ENCODE measurements around the gene ASTN2.
"Not testable (repeated sequence)": the region's sequence is repeated elsewhere in the genome, so short reads cannot be mapped to it uniquely, and the experiment has no call there.

ASTN2 gene

GRCh38 chr9:116694785-116695291 lies 720.0 kb downstream of the ASTN2 start:
- no peak for DNase-seq (ENCODE audit: low read depth)

- DNase-seq (ENCODE audit: low read depth) = no peak
Observed at GRCh38 chr9:116693233-116693731, 721.6 kb downstream of the ASTN2 start.

- no peak for DNase-seq (ENCODE audit: low read depth)
Observed at GRCh38 chr9:116692616-116693015, 722.2 kb downstream of the ASTN2 start.

GRCh38 chr9:116691607-116692006 lies 723.2 kb downstream of the ASTN2 start:
- DNase-seq (ENCODE audit: low read depth) = no peak

- not testable (repeated sequence) for DNase-seq (ENCODE audit: low read depth)
Observed at GRCh38 chr9:116690805-116691204, 724.1 kb downstream of the ASTN2 start.

- DNase-seq (ENCODE audit: low read depth) = no peak
Observed at GRCh38 chr9:116689486-116690032, 725.3 kb downstream of the ASTN2 start.

- DNase-seq (ENCODE audit: low read depth) = no peak
Observed at GRCh38 chr9:116688806-116689485, 725.9 kb downstream of the ASTN2 start.

GRCh38 chr9:116687754-116688135 lies 727.1 kb downstream of the ASTN2 start:
- DNase-seq (ENCODE audit: low read depth) = no peak

- DNase-seq (ENCODE audit: low read depth) = peak; percentile 94
Observed at GRCh38 chr9:116687074-116687753, 727.6 kb downstream of the ASTN2 start, which contains the start of gene TRIM32. Gene TRIM32, plus strand, starts transcription at chr9:116687305. Its CDS starts 10,438 bp downstream, at chr9:116697743.

- DNase-seq (ENCODE audit: low read depth) = no peak
Observed at GRCh38 chr9:116686693-116687073, 728.2 kb downstream of the ASTN2 start.

GRCh38 chr9:116686135-116686534 lies 728.7 kb downstream of the ASTN2 start:
- DNase-seq (ENCODE audit: low read depth) = no peak

- DNase-seq (ENCODE audit: low read depth) = no peak
Observed at GRCh38 chr9:116685166-116685565, 729.7 kb downstream of the ASTN2 start.

GRCh38 chr9:116683535-116683934 lies 731.3 kb downstream of the ASTN2 start:
- no peak for DNase-seq (ENCODE audit: low read depth)

- no peak for DNase-seq (ENCODE audit: low read depth)
Observed at GRCh38 chr9:116674210-116674980, 740.5 kb downstream of the ASTN2 start.

GRCh38 chr9:116673375-116673774 lies 741.5 kb downstream of the ASTN2 start:
- DNase-seq (ENCODE audit: low read depth) = no peak

GRCh38 chr9:116671605-116672004 lies 743.3 kb downstream of the ASTN2 start:
- no peak for DNase-seq (ENCODE audit: low read depth)

GRCh38 chr9:116668970-116669695 lies 745.7 kb downstream of the ASTN2 start:
- no peak for DNase-seq (ENCODE audit: low read depth)

- DNase-seq (ENCODE audit: low read depth) = no peak
Observed at GRCh38 chr9:116663581-116663980, 751.3 kb downstream of the ASTN2 start.

GRCh38 chr9:116662646-116663310 lies 752.1 kb downstream of the ASTN2 start:
- no peak for DNase-seq (ENCODE audit: low read depth)

- DNase-seq (ENCODE audit: low read depth) = no peak
Observed at GRCh38 chr9:116661037-116661954, 753.6 kb downstream of the ASTN2 start.
